GM10847 (cell line): Measurements from ENCODE around the gene ARHGDIG.

Experiments used
- POLR2A ChIP-seq: IDR thresholded peaks from 2 replicates; pipeline ENCODE4 v1.6.1; 2011; ENCODE audit not compliant: insufficient read length; ENCODE audit errors: extremely low read depth

Gene ARHGDIG

GRCh38 chr16:324451-325334 is 44.3 kb downstream of the ARHGDIG start:
- no peak for TF ChIP-seq POLR2A

GRCh38 chr16:325375-326145 is 45.2 kb downstream of the ARHGDIG start:
- TF ChIP-seq POLR2A: no peak

GRCh38 chr16:330741-331140 is 50.4 kb downstream of the ARHGDIG start:
- no peak for TF ChIP-seq POLR2A
